ENCODE measurements around the gene MICAL1.

Gene MICAL1, protein sequence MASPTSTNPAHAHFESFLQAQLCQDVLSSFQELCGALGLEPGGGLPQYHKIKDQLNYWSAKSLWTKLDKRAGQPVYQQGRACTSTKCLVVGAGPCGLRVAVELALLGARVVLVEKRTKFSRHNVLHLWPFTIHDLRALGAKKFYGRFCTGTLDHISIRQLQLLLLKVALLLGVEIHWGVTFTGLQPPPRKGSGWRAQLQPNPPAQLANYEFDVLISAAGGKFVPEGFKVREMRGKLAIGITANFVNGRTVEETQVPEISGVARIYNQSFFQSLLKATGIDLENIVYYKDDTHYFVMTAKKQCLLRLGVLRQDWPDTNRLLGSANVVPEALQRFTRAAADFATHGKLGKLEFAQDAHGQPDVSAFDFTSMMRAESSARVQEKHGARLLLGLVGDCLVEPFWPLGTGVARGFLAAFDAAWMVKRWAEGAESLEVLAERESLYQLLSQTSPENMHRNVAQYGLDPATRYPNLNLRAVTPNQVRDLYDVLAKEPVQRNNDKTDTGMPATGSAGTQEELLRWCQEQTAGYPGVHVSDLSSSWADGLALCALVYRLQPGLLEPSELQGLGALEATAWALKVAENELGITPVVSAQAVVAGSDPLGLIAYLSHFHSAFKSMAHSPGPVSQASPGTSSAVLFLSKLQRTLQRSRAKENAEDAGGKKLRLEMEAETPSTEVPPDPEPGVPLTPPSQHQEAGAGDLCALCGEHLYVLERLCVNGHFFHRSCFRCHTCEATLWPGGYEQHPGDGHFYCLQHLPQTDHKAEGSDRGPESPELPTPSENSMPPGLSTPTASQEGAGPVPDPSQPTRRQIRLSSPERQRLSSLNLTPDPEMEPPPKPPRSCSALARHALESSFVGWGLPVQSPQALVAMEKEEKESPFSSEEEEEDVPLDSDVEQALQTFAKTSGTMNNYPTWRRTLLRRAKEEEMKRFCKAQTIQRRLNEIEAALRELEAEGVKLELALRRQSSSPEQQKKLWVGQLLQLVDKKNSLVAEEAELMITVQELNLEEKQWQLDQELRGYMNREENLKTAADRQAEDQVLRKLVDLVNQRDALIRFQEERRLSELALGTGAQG

DNA sequence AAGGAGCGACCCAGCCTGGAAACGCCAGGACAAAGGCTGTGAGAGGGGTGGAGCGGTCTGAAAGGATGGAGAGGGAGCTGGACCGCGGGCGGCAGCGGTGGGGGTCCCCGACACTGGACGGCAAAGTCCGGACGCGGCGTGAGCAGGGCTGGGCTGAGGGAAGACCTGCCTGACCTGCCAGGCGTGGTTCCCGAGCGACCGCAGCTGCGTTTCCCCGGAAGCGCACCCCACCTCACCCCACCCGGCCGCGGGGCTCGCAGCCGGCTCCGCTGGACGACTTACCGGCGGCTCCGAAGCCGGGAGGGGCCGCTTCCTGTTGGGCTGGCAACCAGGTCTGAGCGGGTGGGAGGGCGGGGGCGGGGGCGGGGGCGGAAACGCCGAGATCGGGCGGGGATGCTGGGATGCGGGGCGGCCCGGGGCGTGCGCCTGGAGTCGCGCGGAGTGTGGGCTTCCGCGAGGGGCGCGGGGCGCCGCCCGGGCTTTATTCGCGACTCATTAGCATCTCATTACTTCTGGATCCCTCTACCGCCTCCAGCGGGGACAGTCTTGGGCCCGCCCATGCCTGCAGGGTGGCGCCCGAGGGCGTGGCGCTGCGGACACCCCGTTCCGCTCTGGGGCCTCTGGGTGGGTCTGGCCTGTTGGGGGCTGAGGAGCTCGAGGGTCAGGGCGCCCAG is at the start of gene MICAL1:
Gene MICAL1, minus strand, starts transcription at position 336 of the 674 bp plus-strand sequence. CDS start 1,576 bp downstream, outside the sequence.
- DNase-seq: peak; percentile 82

DNA sequence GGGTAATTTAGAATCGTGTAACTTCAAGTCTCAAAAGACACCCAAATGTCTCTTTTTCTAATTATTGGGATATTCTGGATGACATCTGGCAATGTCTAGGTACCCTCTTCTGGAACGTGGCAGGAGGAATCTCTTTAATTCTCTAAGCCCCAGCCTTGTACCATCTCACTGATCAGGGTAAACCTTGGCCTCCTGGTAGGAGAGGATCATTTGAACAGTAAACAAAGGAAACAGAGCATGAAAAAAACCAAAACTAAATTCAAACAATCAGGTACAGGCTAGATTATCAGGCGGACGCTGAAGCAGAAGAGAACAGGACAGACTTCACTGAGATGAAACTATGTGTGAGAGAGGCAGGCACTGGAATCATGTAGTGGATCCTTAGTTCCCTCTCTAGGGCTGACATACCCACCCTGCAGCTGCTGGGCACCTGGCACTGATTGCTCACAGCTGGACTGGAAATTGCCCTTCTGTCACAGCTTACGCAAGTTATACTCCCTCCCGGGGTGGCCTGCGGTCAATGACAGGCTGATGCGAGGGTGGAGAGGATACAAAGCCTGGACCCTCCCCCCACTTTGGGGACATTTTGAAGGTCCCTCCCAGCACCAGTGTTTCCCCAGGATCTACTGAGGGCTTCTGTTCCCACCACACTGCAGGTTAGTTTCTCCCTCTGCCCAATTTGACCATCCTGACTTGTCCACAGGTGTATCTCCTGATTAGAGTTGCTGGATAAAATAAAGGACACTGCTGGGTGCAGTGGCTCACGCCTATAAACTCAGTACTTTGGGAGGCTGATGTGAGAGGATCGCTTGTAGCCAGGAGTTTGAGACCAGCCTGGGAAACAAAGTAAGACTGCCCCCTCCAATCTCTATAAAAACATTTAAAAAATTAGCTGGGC is 48.0 kb upstream of the MICAL1 start:
- DNase-seq: peak; percentile 76

DNA sequence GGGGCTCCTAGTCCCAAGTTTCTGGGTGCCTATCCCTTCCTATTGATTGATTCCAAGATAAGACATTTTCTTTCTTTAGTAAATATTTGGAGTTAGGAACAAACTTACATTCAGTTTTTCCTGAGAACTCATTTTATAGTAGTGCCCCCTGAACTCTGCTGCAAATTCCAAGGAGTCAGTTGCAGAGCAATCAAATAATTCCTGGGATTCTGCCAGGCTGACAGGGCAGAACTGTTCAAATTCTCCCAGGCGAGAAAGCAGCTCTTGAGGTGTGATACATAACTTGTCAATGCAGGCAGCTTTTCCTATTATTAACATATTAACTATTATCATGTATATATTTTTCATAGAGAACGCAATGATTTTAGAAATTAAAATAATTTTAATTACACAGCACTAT is 43.4 kb upstream of the MICAL1 start:
- DNase-seq: no peak

DNA sequence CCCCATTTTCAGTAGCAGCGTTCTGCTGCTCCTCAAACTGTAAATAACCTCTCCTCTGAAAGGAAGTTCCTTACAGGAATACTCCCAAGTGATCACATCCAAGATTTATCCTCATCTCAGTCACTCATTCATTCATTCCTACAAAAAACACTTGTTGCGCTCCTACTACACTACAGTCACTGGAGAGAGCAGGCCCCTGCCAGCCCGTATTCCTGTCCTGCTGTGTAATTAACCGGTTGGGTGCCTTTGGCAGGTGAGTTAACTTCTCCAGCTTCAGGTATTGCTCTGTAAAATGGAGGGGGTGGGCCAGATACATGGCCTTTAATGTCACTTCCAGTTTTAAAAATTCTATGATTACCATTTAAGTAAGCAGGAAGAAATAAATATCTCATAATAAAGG is 42.5 kb upstream of the MICAL1 start:
- peak; percentile 67 for DNase-seq

DNA sequence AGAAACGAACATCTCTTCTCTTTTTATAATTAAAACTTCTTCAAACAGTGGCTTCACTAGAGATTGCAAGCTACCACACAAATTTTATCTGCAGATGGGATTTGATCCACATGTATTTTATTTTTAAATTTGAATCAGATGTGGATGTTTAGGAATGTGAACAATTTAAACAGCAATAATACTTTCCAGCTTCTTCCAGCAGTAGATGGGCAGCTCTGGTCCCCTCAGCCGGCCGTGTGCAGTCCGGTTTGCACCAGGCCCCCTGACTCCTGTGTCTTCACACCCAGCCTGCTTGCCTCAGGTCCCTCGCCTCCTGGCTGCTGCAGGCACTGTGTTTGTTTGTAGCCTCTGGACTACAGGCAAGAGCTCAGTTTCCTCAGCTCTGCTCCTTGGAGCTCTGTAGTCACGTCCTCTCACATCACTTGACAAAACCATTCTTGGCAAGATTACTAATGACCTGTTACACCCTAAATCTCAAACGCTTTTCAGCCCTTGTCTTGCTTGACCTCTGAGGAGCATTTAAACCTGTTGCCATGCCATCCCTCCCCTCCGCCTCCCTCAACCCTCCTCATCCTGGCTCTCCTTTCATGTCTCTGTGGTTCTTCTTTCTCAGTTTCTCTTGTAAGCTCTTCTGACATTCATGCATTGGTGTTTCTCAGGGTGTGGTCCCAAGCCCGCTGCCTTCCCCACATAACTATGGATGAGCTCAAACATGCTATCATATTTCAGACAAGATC is 40.6 kb upstream of the MICAL1 start:
- DNase-seq: no peak

DNA sequence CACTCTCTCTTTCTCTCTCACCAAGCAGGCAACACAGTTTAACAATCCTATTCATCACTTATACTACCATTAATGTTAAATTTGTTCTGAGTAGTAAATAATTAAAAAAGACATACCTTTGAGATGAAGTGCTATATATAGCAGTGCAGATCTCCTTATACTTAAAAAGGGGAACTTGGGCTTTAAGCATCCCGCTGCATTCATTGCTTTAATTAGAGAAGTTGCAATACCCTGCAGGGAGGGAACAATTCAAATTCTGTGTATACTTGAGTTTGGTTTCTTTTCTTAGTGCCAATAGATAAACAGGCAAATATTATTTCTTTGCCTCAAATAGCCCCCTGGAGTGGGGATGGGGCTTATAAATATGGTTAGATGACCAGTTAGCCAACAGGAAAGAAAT is 38.3 kb upstream of the MICAL1 start:
- no peak for DNase-seq

DNA sequence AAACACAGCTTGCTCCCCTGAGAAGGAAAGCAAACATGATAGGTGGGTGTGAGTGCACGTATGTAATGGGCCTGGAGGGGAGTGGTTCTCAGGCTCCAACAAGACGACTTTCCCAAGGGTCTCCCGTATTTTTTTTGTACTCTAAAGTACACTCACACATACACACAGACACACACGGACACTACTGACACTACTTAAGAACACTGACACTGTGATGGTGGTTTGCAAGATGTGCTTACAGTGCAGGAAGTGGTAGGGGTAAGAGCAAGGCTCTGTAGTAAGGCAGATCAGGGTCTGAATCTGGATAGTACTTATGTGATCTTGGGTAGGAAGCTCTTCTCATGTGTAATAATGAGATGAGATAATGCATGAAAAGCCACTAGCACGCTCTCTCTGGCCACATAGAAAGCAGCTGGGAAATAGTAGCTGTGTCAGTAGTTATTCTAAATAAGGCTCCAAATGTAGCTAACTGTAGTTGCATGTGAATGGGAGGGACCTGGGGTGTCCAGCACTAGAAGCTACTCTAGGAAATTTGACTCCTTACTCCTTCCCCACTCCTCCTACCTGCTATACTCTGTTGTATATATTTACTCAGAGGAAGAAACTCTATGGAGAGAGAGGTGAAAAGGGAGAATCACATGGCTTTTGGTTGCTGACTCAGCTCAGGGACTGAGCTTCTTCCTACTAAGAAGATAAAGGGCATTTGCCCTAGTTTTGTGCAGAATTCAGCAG is 35.8 kb upstream of the MICAL1 start:
- DNase-seq: peak; percentile 7

DNA sequence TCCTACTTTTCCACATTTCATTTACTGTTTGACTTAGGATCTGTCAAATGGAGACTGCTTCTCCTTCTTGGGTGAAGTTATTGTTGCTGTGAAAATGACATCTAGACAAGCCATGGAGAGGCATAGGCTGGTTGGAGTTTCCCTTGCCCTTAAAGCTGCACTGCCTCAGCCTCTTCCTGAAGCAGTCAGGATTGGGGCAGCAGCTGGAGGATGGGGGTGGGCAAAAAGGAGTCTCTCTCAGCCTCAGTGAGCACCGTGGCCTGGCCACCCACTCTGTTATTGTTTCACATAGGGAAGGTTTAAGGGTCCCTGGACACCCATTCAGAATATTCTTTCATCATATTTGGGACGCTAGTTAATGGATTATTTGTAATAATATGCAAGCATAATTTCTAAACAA is 35.1 kb upstream of the MICAL1 start:
- no peak for DNase-seq

DNA sequence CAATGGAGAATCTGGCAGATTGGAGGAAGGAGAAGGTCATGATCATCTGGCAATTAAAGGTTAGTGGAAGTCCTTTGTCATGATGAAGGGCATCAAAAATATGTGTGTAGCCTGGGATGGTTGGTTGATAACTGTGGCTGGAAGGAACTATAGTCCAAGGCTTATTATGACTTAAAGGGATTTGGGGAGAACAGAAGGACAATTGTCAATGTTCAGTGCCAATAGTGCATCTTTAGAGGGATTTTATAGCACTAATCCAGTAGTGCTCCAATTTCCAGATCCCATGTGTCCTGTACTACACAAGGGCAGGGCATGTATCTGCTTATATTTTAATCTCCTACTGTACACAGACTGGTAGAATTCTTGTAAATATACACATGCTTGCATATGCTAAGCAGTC is 32.4 kb upstream of the MICAL1 start:
- DNase-seq: no peak

DNA sequence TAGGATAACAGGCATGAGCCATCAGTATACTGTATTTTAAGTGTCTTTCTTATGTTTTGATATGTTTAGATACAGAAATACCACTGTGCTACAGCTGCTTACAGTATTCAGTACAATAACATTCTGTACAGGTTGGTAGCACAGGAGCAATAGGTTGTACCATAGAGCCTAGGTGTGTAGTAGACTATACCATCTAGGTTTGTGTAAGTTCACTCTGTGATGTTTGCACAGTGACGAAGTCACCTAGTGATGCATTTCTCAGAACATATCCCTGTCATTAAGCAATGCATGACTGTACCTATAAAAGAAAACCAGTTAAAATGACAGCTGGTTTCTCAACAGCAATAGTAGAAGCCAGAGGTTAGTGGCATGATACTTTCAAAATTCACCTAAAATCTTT is 30.5 kb upstream of the MICAL1 start:
- peak; percentile 27 for DNase-seq

DNA sequence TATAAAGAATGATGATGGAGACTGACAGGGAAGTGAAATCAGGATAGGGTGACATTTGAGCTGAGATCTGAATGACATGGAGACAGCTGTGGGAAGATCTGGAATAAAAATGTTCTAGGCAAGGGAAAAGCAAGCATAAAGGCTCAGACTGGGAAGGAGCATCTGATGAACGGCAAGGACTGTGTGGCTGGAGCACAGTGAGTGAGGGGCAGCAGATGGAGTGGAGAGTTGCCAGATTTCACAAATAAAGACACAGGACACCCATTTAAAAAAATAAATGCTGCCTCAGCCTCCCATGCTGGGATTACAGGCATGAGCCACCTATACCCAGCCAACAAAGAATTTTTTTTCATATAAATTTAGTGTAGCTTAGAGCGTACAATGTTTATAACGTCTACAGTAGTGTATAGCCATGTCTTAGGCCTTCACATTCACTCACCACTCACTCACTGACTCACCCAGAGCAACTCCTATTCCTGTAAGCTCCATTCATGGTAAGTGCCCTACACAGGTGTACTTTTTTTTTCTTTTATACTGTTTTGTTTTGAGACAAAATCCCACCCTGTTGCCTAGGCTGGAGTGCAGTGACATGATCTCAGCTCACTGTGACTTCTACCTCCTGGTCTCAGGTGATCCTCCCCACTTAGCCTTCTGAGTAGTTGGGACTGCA is 29.8 kb upstream of the MICAL1 start:
- peak; percentile 2 for DNase-seq

DNA sequence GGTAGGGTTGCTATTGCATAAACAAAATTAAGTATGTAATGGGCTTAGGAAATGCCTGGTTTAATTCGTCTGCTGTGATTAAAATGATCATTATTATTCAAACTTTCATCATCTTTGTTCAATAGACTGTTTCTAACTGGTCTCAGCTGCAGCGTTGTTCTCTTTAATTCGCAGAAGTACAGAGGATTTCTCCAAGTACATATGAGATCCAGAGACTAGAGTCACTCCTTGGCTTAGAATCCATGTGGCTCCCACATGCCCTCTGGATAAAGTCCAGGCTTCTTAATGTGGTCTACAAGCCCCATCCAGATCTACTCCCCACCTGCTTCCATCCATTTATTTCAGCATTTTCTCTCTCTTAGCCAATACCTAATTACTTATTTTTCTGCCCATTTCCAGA is 28.6 kb upstream of the MICAL1 start:
- no peak for DNase-seq

DNA sequence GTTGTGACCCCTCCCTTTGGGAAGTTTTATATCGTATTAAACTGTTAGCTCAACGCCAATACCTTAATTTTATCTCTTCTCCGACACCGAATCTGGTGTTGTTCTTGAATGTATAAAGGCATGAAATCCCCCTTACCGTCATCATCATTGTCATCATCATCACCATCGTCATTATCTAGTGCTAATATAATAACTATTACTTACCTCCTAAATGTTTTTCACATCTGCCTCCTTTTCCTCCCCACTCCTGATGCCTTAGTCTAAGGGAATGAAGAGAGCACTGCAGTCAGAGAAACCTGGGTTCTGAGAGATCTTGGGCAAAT is 28.1 kb upstream of the MICAL1 start:
- DNase-seq: no peak

DNA sequence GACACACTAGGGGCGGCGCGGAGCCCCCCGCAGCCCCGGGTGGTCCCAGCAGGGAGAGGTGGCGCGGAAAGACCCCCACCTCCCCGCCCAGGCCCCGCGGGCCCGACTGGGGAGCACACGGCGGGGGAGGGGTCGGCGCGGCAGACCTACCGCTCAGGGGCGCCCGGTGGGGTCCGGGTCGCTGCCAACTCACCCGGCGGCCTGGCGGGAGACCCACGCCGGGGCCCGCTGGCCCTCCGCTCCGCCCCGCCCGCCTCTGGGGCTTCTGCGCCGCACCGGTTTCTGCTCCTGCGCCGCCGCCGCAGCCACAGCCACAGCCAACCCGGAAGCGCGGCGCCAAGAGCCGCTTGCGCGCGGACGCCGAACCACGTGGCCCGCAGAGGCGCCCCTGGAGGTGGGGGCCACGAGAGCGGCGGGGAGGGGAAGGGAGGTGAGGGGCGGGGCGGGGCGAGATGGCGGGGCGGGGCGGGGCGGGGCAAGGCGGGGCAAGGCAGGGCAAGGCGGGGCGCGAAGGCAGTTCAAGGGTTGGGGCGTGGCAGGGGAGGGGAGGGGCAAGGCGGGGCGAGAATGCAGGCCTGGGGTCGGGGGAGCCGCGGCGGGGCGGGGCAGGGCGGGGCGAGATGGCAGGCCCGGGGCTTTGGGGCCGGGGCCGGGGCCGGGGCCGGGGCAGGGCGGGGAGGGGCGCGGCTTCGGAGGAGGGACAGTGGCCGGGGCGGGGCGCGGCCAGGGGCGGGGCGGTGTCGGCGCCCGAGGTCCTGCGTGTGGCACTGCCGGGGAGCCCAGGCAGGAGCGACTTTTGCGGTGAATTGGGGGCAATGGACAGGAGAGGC is 27.5 kb upstream of the MICAL1 start, which contains the start of gene ZBTB24:
Gene ZBTB24, minus strand, starts transcription at position 315 of the 830 bp plus-strand sequence. CDS start 1,193 bp downstream, outside the sequence.
- DNase-seq: peak; percentile 94

DNA sequence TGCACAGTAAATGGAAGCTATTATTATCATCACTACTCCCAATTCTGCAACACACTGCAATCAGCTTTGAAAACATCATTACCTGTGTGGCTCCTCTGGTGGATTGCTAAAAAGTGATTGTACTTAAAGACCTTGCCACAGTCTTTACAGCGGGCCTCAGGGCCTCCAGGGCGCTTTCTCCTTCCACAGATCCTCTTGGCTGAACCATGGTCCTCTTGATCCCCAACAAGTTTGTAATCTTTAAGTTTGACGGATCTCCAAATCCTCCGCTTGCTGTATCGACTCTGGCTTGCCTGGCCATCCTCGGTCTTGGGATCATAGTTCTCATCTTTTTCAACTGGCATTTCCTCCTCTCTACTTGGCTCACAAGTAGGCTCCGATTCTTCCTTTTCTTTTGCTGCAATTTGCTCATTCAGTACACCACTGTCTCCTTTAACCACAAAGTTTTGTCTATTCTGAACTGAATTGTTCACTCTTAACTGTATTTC is 25.5 kb upstream of the MICAL1 start:
- DNase-seq: no peak

DNA sequence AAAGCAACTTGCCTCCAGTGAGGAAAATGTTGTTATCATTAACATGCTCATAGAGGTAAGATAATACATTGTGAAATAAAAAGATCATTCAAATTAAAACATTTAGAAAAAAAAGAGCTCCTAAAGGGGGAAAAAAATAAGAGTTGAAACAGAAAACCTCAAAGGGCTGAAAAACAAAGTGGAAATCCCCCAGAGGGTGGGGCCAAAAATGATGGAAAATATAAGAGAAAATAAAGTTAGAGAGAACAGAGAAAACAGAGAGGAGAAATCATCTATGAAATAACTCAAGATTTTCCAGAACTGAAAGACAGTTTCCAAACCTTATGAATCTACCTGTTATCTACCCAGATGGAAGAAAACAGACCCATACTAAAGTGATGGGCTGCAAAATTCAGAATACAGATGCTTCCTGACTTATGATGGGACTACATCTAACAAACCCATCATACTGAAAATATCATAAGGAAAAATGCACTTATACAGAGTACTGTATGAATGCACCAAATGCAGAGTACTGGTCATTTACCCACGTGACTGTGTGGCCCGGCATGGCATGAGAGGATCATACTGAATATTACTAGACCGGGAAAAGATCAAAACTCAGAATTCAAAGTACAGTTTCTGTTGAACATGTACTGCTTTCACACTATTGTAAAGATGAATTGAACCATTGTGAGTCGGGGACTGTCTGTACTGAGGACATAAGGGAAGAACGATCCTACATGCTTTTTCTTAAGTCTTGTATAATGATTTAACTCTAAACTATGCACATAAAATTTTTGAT is 23.5 kb upstream of the MICAL1 start:
- DNase-seq: no peak

DNA sequence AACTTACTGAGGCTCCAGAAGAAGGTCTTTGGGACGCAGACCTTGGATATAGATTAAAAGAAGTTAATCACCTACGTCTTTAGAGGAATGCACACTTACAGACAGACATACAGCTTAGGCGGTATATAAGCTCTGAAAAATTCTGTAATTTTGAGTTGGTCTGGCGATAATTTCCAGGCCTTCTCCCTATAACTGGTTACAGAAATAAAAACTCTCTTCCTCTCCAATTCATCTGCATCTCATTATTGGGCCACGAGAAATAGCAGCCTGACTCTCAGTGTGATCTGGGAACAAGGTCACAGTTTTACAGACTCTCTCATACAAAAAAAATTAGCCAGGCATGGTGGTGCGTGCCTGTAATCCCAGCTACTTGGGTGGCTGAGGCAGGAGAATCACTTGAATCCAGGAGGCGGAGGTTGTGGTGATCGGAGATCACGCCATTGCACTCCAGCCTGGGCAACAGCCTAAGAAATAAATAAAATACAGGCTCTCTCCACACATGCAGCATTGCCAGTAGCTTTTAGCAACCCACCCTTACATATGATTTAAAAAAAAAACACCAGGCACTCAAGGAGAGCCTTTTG is 22.7 kb upstream of the MICAL1 start:
- DNase-seq: no peak

DNA sequence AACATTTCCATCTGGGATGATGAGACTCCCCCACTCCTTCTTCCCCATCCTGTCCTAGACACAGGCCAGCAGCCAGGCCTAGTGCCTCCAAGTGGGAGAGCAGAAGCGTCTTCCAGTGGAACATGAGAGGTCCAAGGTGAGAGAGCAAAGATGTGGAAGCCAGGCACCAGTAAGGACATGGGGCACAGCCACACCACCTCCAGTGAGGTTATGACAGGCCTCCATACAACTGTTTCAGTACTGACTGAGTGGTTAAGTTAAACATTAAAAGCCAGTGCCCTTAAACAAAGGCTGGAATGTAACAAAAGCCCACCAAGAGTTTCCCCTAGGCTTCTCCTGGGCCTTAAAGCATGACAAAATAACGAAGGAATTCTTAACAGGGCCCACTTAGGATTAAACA is 22.2 kb upstream of the MICAL1 start:
- DNase-seq: no peak
